PFSK-1 (cell line): ENCODE data around the gene RNF157.

Experiments used
- FOXP2 ChIP-seq: optimal IDR thresholded peaks from 2 replicates; pipeline ENCODE3; 2011; ENCODE audit warnings: borderline replicate concordance, control low read depth, inconsistent platforms; ENCODE audit not compliant: insufficient read depth; ENCODE audit errors: extremely low read length, extremely low read depth
- POLR2AphosphoS5 ChIP-seq: IDR thresholded peaks from 2 replicates; pipeline ENCODE4 v1.6.1; 2012; ENCODE audit warnings: low read depth, mild to moderate bottlenecking, control low read depth, low read length, moderate library complexity
- REST ChIP-seq, 2 experiments: IDR thresholded peaks; 2 replicates each; pipeline versions ENCODE4 v1.6.1 to v1.8.0; 2011 to 2012; ENCODE audit warnings: low read depth in 2 of 2, low read length in 2 of 2, control low read depth in 1 of 2, inconsistent platforms in 1 of 2, mild to moderate bottlenecking in 1 of 2, moderate library complexity in 1 of 2; ENCODE audit not compliant: insufficient read depth in 1 of 2
- SIN3A ChIP-seq: IDR thresholded peaks from 2 replicates; pipeline ENCODE4 v1.6.1; 2012; ENCODE audit warnings: mild to moderate bottlenecking, low read length, moderate library complexity, borderline replicate concordance; ENCODE audit not compliant: insufficient read depth
- TAF1 ChIP-seq: IDR thresholded peaks from 2 replicates; pipeline ENCODE4 v1.6.1; 2012; ENCODE audit warnings: low read length, control low read depth, borderline replicate concordance; ENCODE audit not compliant: insufficient read depth

- TF ChIP-seq REST (IDR thresholded peaks at IDR 0.05; ENCODE audit: insufficient read depth in 1 of 2, low read depth in 2 of 2, low read length in 2 of 2) = no peak
- no peak for TF ChIP-seq POLR2AphosphoS5
- no peak for TF ChIP-seq FOXP2
- TF ChIP-seq SIN3A = no peak
- TF ChIP-seq TAF1 = no peak
Measured at GRCh38 chr17:76095943-76096342, 144.3 kb downstream of the RNF157 start.
